HG02973 (cell line): ENCODE results near the gene RBSN.

Source experiments
- ATAC-seq: cut with Tn5 transposase; IDR thresholded peaks from one replicate; pipeline ENCODE4 v1.9.1; 2021; ENCODE audit warnings: moderate library complexity; ENCODE audit not compliant: unreplicated experiment

Gene RBSN

DNA sequence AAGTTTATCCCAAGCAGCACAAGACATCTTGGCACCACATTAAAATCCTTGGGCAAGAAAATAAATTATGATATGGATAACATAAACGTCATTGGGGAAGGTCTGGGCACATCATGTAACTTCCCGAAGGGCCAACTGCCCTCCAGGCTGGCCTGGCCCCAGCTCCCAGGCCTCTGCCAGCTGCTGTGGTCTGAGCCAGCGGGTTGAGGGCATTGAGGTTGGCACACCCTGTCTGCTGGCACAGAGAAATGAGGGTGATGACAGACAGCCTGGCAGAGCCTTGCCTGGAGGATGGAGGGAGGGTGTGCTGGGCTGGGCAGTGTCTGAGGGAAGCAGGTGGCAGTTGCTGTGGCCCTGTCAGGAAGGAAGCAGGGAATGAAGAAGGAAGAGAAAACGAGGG lies 3.3 kb upstream of the RBSN start:
- no peak for ATAC-seq

DNA sequence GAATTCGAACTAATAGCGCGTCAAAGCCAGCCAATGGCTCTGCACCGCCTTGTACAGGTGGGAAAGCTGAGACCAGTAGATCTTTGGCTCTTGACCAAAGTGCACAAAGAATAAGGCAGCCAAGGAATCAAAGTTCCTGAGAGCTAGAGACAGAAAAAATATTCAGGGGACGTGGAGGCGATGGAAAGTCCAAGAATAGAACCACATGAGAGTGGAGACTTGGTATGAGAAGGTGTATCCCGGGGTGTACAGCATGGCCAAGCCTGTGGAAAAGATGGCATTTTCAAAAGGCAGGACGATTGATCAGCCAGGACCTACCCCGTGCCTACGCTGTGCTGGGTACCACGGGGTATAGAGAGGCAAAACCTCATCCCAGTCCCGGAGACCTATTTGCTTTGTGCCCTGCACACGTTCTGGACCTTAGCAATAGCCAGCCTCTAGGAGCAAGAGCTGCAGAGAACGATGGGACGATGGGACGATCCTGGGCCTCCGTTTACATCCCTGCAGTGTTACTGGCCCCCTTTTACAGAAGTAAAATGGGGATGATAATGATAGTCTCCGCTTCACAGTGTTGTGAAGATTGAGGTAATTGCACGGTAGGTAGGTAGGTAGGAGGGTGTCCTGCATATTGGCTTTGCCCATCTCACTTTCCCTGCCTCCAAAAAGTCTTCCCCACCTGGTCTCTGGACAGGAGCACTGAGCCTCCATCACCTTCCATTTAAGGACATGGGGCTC lies 583 bp upstream of the RBSN start:
- ATAC-seq = peak; percentile 5

DNA sequence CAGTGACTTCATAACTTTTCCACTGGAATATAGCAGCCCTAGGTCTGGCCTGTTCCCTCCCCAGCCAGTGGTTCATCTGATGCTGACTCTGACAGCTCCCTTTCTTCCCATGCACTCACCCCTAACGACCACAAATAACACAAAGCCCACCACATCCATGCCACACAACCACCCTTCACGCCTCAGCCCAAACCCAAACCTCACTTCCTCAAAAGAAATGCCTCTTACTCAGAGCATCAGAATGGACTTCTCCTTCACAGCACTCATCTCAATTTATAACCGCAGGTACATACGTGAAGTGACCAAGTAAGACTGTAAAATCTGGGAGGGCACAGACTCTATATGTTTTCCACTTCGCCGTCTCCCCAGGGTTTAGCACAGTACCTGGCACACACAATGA lies 1.1 kb downstream of the RBSN start:
- ATAC-seq = no peak

DNA sequence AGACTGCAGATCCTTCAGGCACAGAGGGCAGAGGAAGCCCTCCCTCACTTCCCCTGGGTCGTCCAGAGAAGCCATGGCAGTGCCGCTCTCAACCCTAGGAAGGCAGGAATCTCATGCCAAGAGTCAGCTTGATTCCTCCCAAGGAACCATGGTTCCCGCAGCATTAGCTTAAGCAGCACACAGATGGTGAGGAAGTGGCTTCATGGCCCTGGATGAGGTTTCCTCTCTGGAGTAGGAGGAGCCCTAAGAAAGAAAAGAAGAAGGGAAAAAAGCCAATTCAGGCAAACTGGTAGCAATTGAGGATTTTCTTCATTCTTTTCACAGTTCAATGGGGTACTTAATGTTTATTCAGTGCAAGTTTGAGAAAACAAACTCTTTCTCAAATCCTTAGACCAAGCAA lies 2.9 kb downstream of the RBSN start:
- ATAC-seq = no peak

DNA sequence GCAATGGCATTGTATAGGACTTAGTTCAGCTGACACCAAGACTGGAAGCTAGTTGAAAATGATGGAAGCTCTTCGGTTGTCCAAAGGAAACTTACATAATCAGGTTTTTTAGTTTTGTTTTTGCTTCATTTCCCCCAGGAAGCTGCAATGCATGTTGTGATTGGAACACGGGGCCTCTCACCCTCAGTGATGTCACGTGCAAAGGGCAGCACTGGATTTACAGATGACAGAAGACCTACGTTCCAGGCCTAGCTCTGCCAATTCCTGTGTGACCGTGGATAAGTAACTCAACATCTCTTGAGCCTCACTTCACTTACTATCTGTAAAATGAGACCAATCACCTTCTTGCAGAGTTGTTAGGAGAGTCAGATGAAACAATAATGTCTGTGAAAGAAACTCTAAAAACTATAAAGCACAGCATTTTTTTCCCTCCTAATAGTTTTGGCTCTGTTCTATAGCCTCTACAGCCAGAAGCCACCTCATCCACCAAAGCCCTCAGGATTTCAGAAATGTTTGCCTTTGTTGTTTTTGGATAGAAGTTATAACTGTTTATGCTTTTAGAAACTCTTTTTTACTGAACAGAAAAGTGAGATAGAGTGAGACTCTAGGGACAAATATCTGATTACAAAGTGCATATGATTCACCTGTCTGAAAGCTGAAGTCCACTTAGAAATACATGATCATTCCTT lies 4.6 kb downstream of the RBSN start:
- no peak for ATAC-seq

DNA sequence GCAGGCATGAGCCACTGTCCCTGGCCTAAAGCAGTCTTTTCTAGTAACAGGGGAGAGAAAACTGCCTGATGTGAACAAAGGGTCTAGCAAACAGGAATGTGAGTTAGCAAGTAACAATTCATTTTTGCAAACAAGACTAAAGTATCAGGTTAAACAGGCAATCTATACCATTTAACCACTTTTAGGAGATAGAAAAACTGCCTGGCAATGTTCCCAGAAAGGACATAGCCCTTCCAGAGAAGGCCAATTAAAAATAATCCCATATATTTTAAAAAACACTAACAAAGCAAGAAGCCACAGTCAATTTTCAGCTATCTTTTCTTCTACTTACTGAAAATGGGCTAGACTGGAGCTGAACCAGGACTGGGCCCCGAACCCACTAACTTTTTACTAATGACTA lies 6.3 kb downstream of the RBSN start:
- no peak for ATAC-seq

DNA sequence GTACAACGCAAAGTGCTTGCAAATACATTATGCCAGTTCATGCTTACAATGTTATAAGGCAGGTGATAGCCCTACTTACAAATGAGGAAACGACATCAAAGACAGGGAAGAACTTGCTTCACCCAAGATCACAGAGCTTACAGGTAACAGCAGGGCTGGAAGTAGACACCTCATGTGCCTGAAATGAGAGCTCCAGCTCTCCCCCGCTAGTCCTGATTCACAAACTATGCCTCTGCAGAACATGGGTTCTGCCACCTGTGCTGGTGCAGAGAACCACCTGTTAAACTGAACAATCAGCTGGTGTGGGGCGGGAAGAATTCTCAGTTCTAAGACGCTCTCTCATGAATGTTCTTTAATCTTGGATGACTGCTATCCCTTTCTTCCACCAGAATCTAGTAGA lies 7.4 kb downstream of the RBSN start:
- no peak for ATAC-seq

DNA sequence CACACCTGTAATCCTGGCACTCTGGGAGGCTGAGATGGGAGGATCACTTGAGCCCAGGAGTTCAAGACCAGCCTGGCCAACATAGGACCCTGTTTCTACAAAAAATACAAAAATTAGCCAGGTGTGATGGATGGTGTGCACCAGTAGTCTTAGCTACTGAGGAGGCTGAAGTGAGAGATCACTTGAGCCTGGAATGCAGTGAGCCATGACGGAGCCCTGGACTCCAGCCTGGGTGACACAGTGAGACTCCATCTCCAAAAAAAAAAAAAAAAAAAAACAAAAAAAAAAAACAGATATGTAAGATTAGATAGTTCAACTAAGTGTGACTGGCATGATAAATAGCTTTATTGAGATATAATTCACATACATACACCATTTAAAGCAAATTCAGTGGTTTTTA lies 9.7 kb downstream of the RBSN start:
- ATAC-seq = no peak

DNA sequence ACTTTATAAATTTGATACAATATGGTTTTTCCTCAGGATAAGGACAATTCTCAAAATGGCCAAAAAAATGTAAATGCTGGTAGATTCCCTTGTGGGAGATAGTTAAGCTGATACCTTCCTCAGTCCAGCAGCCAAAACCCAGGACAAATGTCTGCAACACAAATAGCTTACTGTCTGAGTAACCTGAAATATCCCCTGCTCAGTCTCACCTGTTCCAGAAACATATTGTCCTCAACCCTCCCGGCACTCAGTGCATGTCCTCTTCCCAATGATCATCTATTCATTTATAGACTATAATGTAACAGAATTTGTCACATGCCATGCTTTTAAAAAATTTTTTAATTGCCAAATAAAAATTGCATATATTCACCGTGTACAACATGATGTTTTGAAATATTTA lies 12.2 kb downstream of the RBSN start:
- no peak for ATAC-seq

DNA sequence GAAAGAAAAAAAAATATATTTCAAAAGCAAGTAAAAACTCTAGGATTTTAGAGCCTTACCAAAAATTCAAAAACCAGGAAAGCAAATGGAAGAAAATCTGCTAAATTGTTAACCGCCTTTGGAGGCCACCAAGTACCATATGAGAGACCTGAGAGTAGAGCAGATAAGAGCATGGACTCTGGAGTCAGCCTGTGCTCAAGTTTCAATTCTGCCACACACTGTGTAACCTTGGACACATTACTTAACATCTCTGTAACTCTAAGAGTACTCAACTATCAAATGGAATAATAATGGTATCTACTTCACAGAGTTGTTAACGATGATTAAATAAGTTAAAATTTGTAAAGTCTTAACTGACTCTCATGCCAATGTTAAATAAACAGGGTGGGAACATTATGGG lies 12.7 kb downstream of the RBSN start:
- ATAC-seq = no peak

DNA sequence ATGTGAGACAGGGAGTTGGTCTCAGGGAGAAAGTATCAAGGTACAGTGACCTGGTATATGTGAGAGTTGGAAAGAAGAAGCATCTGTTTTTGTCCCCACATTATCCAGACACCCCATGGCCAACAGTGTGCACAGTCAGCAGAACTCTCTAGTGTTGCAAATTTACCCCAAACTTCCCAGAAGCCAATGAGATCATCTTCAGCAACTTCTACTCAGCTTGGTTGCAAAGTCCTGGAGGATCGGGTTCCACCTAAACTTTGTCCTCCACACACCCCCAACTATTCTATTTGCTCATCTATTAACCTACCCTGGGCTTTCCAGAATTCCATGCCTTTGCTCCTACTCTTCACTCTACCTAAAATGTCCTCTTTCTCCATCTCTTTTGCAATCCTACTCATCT lies 15.7 kb downstream of the RBSN start:
- no peak for ATAC-seq

DNA sequence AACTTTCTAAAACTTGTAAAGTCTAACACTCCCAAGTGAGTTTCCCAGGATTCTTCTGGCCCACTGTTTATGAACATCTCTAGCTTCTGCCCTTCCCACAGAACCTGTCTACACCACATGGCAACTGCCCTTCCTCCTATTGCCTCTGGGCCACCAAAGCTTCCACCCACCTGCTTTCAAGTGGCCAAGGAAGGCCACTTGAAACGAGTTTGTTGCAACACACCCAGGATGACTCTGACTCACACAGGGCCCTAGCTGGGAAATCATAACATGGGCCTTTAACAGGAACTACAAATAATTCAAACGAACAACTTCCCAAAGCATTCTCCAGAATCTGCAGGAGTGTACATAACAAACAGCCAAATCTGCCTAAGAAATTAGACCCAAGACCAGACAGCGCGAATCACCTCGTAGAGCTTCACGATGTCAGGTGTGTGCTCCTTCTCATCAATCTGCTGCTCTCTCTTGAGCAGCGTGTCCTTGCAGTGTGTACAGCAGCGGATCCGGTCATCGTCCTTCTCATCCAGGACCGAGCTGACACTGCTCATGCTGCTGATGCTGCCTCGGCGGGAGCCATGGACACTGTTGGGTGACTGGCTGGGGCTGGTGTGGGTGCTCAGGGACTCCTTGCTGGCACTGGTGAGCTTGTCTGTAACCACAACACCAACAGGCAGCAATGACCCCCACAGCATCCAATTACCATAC lies 16.8 kb downstream of the RBSN start:
- no peak for ATAC-seq

DNA sequence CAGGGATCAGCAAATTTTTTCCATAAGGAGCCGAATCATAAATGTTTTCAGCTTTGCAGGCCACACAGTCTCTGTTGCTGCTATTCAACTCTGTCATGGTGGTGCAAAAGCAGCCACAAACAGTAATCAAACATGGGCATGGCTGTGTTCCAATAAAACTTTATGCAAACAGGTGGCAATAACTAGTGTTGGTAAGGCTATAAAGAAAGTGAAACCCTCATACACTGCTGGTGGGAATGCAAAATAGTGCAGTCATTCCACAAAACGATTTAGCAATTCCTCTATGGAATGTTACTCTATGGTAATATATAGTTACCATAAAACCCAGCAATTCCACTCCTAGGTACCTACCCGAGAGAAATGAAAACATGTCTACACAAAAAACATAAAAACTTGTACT lies 19.9 kb downstream of the RBSN start:
- ATAC-seq = no peak

DNA sequence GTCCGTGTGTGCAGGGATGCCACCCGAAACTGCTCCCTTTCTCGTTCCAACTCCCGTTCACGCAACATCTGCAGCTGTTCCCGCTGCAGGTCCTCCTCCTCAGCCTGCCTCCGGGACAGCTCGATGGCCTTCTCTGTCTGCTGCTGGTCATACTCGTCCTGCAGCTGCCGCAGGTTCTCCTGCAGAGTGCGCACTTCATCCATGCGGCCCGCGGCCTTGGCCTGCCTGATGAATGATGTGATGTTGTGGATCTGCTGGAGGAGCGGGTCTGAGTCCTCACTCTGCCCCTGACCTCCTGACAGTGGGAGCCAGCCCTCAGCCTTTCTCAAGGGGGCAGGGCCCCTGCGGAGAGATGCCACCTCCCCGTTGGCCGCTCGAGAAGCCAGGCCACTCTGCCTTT lies 24.4 kb downstream of the RBSN start:
- ATAC-seq = no peak

DNA sequence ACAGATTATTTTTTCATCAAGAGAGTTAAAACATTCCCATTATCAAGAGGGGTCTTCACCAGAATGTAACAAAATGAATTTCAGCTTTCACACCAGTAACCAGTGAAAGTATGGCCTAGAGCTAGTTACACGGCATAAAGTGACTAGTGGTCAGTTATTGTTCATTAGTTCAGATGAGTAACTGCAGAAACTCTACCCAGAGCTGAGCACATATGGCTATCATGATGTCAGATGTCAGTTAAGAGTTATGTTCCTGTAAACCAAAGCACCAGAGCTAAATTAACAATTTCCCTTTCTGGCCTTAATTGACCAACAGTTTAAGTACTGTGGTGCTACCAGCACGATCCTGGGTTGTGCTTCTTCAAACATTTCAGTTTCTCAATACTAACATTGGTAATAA lies 27.2 kb downstream of the RBSN start:
- no peak for ATAC-seq

DNA sequence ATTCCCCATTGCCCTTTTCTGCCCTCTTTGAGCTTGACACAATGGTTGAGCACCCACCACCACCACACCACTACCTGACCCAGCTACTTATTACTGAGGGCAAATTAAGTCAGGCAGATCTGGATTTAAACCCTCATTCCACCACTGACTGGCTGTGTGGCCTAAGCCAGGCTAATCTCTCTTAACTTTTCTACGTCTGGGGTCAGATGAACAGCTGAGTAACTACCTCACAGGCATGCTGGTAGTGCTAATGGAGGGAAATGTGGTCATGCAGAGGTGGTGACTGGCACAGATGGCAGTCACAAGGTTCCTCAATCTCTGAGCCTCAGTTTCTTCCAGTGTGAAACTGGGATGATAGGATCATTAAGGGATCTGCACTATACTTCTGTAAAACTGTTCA lies 29.5 kb downstream of the RBSN start:
- no peak for ATAC-seq

DNA sequence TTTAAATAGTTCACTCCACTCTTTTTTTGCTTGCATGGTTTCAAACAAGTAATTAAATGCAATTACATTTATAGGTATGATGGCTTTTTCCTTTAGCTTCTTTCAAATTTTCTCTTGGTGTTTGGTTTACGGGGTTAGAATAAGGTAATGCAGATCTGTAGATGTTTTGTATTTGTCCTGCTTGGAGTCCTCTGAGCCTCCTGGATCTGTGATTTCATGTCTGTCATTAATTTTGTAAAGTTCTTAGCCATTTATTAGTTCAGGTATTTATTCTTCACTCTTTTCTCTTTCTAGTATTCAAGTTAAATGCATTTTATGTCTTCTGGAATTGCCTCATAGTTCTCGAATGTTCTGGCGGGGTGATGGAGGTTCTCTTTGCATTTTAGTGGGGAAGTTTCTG lies 32.5 kb downstream of the RBSN start:
- no peak for ATAC-seq

DNA sequence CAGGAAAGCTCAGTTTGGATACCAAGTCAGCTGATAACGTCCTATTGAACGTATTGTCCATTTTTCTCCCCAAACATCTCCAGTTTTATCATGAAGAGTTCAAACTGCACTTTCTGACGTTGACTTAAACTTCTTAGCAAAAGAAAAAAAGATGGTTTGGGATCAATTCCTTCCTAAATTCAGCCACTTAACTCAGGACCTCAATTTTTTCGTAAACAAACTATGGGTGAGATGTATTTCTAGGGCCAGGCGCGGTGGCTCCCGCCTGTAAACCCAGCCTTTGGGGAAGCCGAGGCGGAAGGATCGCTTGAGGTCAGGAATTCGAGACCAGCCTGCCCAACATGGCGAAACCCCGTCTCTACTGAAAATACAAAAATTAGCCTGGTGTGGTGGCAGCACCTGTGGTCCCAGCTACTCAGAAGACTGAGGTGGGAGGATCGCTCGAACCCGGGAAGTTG lies 33.4 kb downstream of the RBSN start:
- ATAC-seq = no peak

DNA sequence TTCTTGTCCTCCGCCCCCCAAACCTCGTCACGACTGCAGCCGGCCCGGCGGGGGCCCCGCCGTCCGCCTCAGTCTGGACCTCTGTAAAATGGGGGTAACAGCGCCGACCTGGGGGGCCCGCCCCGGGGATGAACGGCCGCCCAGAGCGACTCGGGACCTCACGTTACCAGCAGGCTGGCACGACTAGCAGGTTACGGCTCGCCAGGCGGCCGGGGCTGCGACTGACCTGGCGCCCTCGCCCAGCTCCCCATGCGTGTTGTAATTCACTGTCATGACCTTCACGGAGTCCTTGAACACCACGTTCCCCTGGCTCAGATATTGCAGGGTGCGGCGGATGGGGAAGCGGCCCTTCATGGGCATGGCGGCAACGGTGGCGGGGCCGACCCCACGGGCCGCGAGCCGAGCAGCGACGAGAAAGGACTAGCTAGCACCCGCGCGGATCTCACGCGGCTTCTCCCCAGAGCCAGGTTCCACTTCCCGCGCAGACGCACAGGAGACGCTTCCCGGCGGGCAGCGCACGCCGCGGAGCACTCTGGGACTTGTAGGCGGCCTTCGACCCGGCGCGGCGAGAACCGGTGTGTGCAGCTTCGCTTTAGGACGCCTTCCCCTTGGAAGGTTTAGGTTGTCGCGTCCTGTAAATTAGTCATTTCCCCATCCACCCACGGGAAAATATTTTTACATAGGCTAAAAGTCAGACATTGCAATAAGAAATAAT lies 34.0 kb downstream of the RBSN start, which contains the start of gene MRPS25:
Gene MRPS25 (minus strand): TSS at position 481 of the 715 bp plus-strand sequence. CDS start 121 bp downstream, at position 360.
- ATAC-seq = peak; percentile 95

DNA sequence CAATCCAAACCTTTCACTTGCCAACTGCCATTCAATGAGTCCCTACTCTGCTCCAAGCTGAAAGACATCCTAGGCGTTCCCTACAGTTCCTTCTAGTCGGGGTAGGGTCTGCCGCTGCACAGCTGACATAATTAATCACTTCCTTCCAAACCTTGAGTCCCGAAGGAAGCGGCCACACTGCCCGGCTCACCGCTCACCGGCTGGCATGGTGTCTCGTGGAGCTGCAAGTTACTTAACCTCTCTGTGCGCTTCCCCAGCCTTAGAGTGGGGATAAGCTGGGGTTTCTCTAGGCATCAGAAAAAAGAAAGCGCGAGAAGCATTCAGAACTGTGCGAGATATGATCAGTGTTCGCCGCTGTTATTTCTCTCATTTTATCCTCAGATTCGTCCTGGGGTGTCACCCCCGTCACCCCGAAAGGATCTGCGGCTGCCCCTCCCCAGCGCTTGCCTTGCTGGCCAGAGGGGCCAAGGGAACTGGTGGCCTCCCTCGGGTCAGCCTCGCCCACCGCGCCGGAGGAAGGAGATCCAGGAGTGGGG lies 34.6 kb downstream of the RBSN start:
- ATAC-seq = peak; percentile 14

DNA sequence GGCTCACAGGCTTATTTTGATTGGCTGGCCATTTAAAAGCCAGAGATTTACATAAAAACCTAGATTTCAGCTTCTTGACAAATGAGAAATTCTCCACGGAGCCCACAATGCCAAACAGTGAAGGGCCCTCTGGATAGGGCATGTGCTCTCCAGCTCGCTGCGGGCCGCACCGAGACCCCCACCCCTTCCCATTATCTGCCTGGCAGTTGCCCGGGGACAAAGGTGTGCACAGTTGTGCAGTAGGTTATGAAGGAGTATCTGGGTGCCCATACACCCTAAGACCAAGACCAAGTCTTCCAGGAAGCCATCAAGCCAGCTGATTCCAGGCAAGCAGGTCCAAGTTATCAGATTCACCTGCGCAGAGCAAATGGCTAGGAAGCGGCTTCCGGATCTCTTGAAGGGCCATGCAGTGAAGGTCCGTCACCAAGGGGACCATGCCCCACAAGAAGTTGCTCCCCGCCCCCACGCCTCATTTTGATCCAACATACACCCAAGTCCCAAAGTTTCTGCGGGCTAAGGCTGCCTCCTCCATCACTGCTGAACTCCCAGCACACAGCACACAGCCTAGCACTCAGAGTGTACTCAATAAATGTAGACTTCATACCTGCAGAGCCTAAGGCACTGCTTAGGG lies 35.2 kb downstream of the RBSN start:
- no peak for ATAC-seq
